ENCODE results near the gene ANTKMT. TPM values are rescaled to one million over a fixed set of nuclear protein-coding genes. Genes with fewer than 3 reads are reported as not detected.
A peak's percentile ranks its signal among the peaks of the same experiment; 100 is the strongest.

The ANTKMT gene
- total and polyA plus RNA-seq, 2 of the 4 experiments (the other 2 are of a cell fraction): 7.3 to 16.2 TPM

- no peak for TF ChIP-seq RFX5 (IDR thresholded peaks at IDR 0.05; ENCODE audit: low read depth, low read length)
Observed at GRCh38 chr16:720447-720989, 428 bp upstream of the ANTKMT start (continued).

- WGBS, 2 experiments (ENCODE audit: extremely low coverage in 2 of 2, insufficient read length in 1 of 2): 88% methylated on average over 33 of the region's 51 CpGs; no CpG with 5 or more reads in 1 of the 2 experiments
- no TSS peak for BruUV-seq (replicated peaks)
- H2AFZ ChIP-seq (replicated peaks; ENCODE audit: low read length, poor library complexity): peak overlapping the region; percentile 96
- no peak overlapping the region for H3K14ac ChIP-seq (replicated peaks; ENCODE audit: low read depth, low read length)
- peak overlapping the region; percentile 79 for H3K4me2 ChIP-seq (ENCODE audit: low read depth, low read length)
- no peak overlapping the region; the same call in 1 of the 2 replicates for H3K27ac ChIP-seq (ENCODE audit: insufficient read depth, low read length)
- H3K4me1 ChIP-seq (ENCODE audit: control insufficient read depth, insufficient read depth, low read length): peaks cover 14% of the 10 kb centered on the region
- no peaks in the 10 kb centered on the region for H3K9me1 ChIP-seq (ENCODE audit: insufficient read depth, low read length)
- H3K36me3 ChIP-seq (ENCODE audit: control insufficient read depth, insufficient read depth, low read length): peaks cover 1% of the 10 kb centered on the region; the same call in 1 of the 2 replicates
- ChIA-PET CTCF (no interaction called here), POLR2A (ENCODE audit: unreplicated experiment) (no interaction called here)
- no peaks in the 10 kb centered on the region for H3K9me3 ChIP-seq (ENCODE audit: control insufficient read depth, insufficient read depth, low read length)
- H4K20me1 ChIP-seq (ENCODE audit: insufficient read depth, low read length): no peaks in the 10 kb centered on the region
- no peak overlapping the region for H3K9ac ChIP-seq (ENCODE audit: low read depth, low read length)
- peak overlapping the region in 1 of 2 experiments; percentile 92; a peak in 2 of 4 replicates for H4K8ac ChIP-seq (ENCODE audit: low read depth in 2 of 2, low read length in 2 of 2)
- peaks cover 11 to 13% of the 10 kb centered on the region in 2 experiments for H3K79me1 ChIP-seq (ENCODE audit: low read depth in 1 of 2, low read length in 2 of 2)
- H2BK15ac ChIP-seq (ENCODE audit: low read depth, low read length): no peak overlapping the region
- dilution Hi-C loops (cut with HindIII; ENCODE audit: low sequenced_read_pairs, unreplicated experiment) (no loop called here), in situ Hi-C loops (cut with MboI; ENCODE audit: low sequenced_read_pairs) (loop anchor here (25.0 kb wide), 1 partner anchor 340 kb away; the partner anchor contains the start of gene SSTR5), intact Hi-C loops (cut with micrococcal nuclease) (no loop called here)
- H2BK5ac ChIP-seq (ENCODE audit: low read depth, low read length, poor library complexity, severe bottlenecking): no peak overlapping the region
- no peak overlapping the region for H4K5ac ChIP-seq (ENCODE audit: low read depth, low read length)
- H2AK5ac ChIP-seq (ENCODE audit: low read depth, low read length): peak overlapping the region; percentile 70; the same call in 1 of the 2 replicates
- H2AK9ac ChIP-seq (replicated peaks; ENCODE audit: low read depth, low read length, poor library complexity): peak overlapping the region; percentile 69
- no peak overlapping the region for H3K18ac ChIP-seq (ENCODE audit: low read depth, low read length)
- H3K4ac ChIP-seq (ENCODE audit: low read depth, low read length): no peak overlapping the region
- H3K23ac ChIP-seq (ENCODE audit: low read depth, low read length): no peak overlapping the region
- H4K91ac ChIP-seq (ENCODE audit: insufficient read depth, low read depth, low read length): no peak overlapping the region
- H2BK120ac ChIP-seq (ENCODE audit: low read depth, low read length): no peak overlapping the region
- no peaks in the 10 kb centered on the region for H3K27me3 ChIP-seq (ENCODE audit: control insufficient read depth, insufficient read depth, low read length)
- TF ChIP-seq MAZ (IDR thresholded peaks at IDR 0.05; ENCODE audit: borderline replicate concordance, low read depth, low read length) (no peak), POLR2A (IDR thresholded peaks at IDR 0.05; ENCODE audit: low read depth, low read length) (no peak), BHLHE40 (IDR thresholded peaks at IDR 0.05; ENCODE audit: low read depth, low read length) (no peak), CHD1 (IDR thresholded peaks at IDR 0.05; ENCODE audit: low read depth, low read length) (no peak), NFE2L2 (IDR thresholded peaks at IDR 0.05; ENCODE audit: low read depth, low read length) (no peak), FOS (IDR thresholded peaks at IDR 0.05; ENCODE audit: low read depth, low read length) (no peak), CEBPB (IDR thresholded peaks at IDR 0.05; ENCODE audit: low read depth, low read length) (no peak), ELK1 (IDR thresholded peaks at IDR 0.05; ENCODE audit: borderline replicate concordance, low read depth, low read length) (no peak), RFX5 (IDR thresholded peaks at IDR 0.05; ENCODE audit: low read depth, low read length) (no peak)
- TF ChIP-seq, protein P1, sequence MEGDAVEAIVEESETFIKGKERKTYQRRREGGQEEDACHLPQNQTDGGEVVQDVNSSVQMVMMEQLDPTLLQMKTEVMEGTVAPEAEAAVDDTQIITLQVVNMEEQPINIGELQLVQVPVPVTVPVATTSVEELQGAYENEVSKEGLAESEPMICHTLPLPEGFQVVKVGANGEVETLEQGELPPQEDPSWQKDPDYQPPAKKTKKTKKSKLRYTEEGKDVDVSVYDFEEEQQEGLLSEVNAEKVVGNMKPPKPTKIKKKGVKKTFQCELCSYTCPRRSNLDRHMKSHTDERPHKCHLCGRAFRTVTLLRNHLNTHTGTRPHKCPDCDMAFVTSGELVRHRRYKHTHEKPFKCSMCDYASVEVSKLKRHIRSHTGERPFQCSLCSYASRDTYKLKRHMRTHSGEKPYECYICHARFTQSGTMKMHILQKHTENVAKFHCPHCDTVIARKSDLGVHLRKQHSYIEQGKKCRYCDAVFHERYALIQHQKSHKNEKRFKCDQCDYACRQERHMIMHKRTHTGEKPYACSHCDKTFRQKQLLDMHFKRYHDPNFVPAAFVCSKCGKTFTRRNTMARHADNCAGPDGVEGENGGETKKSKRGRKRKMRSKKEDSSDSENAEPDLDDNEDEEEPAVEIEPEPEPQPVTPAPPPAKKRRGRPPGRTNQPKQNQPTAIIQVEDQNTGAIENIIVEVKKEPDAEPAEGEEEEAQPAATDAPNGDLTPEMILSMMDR (conservative IDR thresholded peaks at IDR 0.05; ENCODE audit: low read depth, low read length): no peak
- no peak overlapping the region for H3K56ac ChIP-seq (ENCODE audit: extremely low read depth, insufficient read depth, low read length)
- no peak overlapping the region for H2BK20ac ChIP-seq (ENCODE audit: low read depth, low read length)
- no peak for ATAC-seq (ENCODE audit: low read depth)
- DNase-seq: no peak
- peak overlapping the region; percentile 98 for H3K4me3 ChIP-seq (ENCODE audit: insufficient read depth, low read depth, low read length)
Observed at GRCh38 chr16:721765-722540, 1.0 kb downstream of the ANTKMT start.

Data from IMR-90 (cell line).